Stomach (tissue), 4 donors: ENCODE data around the gene CXCR5.

Experiments used
- CTCF ChIP-seq, 7 experiments: fragments of 450-650 bp in 4 of 7; fragments of 200-600 bp in 3 of 7; sonication (generic) in 3 of 7; IDR thresholded peaks; one replicate each; pipeline ENCODE4 v1.5.1; 2016 to 2019; ENCODE audit warnings: antibody characterized with exemption in 7 of 7, control low read depth in 2 of 7, mild to moderate bottlenecking in 1 of 7
- EP300 ChIP-seq: sonication (generic); formaldehyde crosslinking; IDR thresholded peaks from one replicate; pipeline ENCODE4 v1.6.1; 2017; ENCODE audit warnings: antibody characterized with exemption
- POLR2A ChIP-seq, 4 donors: fragments of 450-650 bp; IDR thresholded peaks; one replicate each; pipeline ENCODE4 v1.6.1; 2016; ENCODE audit warnings: antibody characterized with exemption in 4 of 4, control low read depth in 2 of 4, mild to moderate bottlenecking in 1 of 4, moderate library complexity in 1 of 4
- POLR2AphosphoS5 ChIP-seq, 3 donors: sonication (generic); formaldehyde crosslinking; IDR thresholded peaks; one replicate each; pipeline ENCODE4 v1.6.1; 2016; ENCODE audit warnings: antibody characterized with exemption in 3 of 3

- TF ChIP-seq POLR2AphosphoS5 (IDR thresholded peaks at IDR 0.05) (peak; percentile 86 to 93 (median 90)), CTCF (IDR thresholded peaks at IDR 0.05) (no peak), POLR2A (IDR thresholded peaks at IDR 0.05) (peak in 2 of 4 donors; percentile 45 to 51), EP300 (peak; percentile 37)
Observed at GRCh38 chr11:118921929-118922744, 38.4 kb downstream of the CXCR5 start.
